Prostate gland (tissue), 2 donors: ENCODE data around the gene TRPM7.

Source experiments
- POLR2A ChIP-seq: fragments of 450-650 bp; IDR thresholded peaks from one replicate; pipeline ENCODE4 v1.6.1; 2016; ENCODE audit warnings: antibody characterized with exemption, mild to moderate bottlenecking
- POLR2AphosphoS5 ChIP-seq: sonication (generic); formaldehyde crosslinking; IDR thresholded peaks from one replicate; pipeline ENCODE4 v1.6.1; 2017; ENCODE audit warnings: antibody characterized with exemption
- TF ChIP-seq, protein P1 (sequence below), 4 experiments: fragments of 200-600 bp in 2 of 4; fragments of 450-650 bp in 2 of 4; sonication (generic) in 2 of 4; IDR thresholded peaks; 1 replicate in 3 of 4; 2 replicates in 1 of 4; pipeline ENCODE4 v1.5.1; 2016 to 2019; ENCODE audit warnings: antibody characterized with exemption in 4 of 4, mild to moderate bottlenecking in 2 of 4, moderate library complexity in 2 of 4

GRCh38 chr15:50577492-50577891 lies 109.1 kb downstream of the TRPM7 start:
- TF ChIP-seq, protein P1, sequence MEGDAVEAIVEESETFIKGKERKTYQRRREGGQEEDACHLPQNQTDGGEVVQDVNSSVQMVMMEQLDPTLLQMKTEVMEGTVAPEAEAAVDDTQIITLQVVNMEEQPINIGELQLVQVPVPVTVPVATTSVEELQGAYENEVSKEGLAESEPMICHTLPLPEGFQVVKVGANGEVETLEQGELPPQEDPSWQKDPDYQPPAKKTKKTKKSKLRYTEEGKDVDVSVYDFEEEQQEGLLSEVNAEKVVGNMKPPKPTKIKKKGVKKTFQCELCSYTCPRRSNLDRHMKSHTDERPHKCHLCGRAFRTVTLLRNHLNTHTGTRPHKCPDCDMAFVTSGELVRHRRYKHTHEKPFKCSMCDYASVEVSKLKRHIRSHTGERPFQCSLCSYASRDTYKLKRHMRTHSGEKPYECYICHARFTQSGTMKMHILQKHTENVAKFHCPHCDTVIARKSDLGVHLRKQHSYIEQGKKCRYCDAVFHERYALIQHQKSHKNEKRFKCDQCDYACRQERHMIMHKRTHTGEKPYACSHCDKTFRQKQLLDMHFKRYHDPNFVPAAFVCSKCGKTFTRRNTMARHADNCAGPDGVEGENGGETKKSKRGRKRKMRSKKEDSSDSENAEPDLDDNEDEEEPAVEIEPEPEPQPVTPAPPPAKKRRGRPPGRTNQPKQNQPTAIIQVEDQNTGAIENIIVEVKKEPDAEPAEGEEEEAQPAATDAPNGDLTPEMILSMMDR (IDR thresholded peaks at IDR 0.05) = no peak
- TF ChIP-seq POLR2AphosphoS5 (no peak), POLR2A (no peak)
